Measurements from ENCODE around the gene POU2F1. TPM values are rescaled to one million over a fixed set of nuclear protein-coding genes. Genes with fewer than 3 reads are reported as not detected.

The POU2F1 gene
- total RNA-seq, 4 donors from 2014 or later, result 8.7 to 34.0 (median 9.6) TPM

DNA sequence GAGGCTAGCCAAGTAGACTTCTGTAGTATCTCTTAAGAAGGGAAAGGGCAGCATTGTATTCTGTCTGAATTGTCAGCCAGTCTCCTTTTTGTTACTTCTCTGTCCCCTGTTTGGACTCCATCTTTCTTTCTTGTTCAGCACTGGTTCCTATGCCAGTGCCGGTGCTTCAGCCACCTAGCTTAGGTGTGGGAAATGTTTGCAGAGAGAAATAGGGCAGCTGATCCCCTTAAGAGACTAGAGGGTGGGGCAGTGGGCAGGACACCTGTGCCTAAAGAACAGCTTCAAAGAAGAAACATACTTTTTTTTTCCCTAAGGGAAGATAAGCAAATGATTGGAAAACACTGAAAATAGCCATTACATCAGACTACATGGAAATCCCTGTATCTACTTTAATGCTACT is 113.0 kb downstream of the POU2F1 start:
- TF ChIP-seq POLR2A (IDR thresholded peaks at IDR 0.05), result no peak
- TF ChIP-seq, protein P1, sequence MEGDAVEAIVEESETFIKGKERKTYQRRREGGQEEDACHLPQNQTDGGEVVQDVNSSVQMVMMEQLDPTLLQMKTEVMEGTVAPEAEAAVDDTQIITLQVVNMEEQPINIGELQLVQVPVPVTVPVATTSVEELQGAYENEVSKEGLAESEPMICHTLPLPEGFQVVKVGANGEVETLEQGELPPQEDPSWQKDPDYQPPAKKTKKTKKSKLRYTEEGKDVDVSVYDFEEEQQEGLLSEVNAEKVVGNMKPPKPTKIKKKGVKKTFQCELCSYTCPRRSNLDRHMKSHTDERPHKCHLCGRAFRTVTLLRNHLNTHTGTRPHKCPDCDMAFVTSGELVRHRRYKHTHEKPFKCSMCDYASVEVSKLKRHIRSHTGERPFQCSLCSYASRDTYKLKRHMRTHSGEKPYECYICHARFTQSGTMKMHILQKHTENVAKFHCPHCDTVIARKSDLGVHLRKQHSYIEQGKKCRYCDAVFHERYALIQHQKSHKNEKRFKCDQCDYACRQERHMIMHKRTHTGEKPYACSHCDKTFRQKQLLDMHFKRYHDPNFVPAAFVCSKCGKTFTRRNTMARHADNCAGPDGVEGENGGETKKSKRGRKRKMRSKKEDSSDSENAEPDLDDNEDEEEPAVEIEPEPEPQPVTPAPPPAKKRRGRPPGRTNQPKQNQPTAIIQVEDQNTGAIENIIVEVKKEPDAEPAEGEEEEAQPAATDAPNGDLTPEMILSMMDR (IDR thresholded peaks at IDR 0.05), result no peak
- WGBS, 2 donors, result 73 to 93% methylated on average over 1 of the region's 1 CpG
- intact Hi-C loops (cut with DNase I; ENCODE audit: low total_unique reads), result loop anchor here (2.0 kb wide), 1 partner anchor 75 kb away; no protein-coding TSS in a partner anchor
- DNase-seq (ENCODE audit: low spot score in 2 of 2), result no peak
- no peak overlapping the region for H3K4me3 ChIP-seq (ENCODE audit: low read depth, poor library complexity, severe bottlenecking)

- DNase-seq (ENCODE audit: low spot score in 2 of 2), result no peak
- intact Hi-C loops (cut with DNase I; ENCODE audit: low total_unique reads), result no loop called here
- H3K4me3 ChIP-seq (ENCODE audit: low read depth, poor library complexity, severe bottlenecking), result no peak overlapping the region
- TF ChIP-seq, protein P1 (IDR thresholded peaks at IDR 0.05), result no peak
- TF ChIP-seq POLR2A (IDR thresholded peaks at IDR 0.05), result no peak
Observed at GRCh38 chr1:167339405-167339804, 118.7 kb downstream of the POU2F1 start.

DNA sequence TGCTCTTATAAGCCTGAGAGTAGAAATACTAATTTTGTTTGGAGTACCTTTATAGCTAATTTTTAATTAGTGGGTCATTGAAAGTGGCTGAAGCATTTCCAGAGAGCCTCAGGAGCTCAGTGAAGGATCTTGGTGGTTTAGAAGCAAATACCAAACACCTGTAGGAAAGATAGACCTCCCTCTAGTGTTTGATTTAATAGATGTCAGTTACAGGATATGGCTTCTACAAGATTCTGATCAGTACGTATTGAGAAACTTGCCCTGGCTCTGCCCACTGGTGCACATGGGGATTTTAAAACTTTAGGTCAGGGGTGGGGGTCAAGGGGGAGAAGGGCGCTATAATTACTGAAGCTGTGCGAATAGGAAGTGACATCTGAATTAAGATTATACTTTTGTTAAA is 122.2 kb downstream of the POU2F1 start:
- 71 to 72% methylated on average over 3 of the region's 3 CpGs for WGBS, 2 donors
- no peak overlapping the region for H3K4me3 ChIP-seq (ENCODE audit: low read depth, poor library complexity, severe bottlenecking)
- no peak for DNase-seq (ENCODE audit: low spot score in 2 of 2)
- intact Hi-C loops (cut with DNase I; ENCODE audit: low total_unique reads), result no loop called here
- TF ChIP-seq, protein P1 (IDR thresholded peaks at IDR 0.05), result no peak
- no peak for TF ChIP-seq POLR2A (IDR thresholded peaks at IDR 0.05)

GRCh38 chr1:167344112-167344511 is 123.4 kb downstream of the POU2F1 start:
- intact Hi-C loops (cut with DNase I; ENCODE audit: low total_unique reads), result no loop called here
- TF ChIP-seq, protein P1 (IDR thresholded peaks at IDR 0.05), result no peak
- no peak for TF ChIP-seq POLR2A (IDR thresholded peaks at IDR 0.05)
- H3K4me3 ChIP-seq (ENCODE audit: low read depth, poor library complexity, severe bottlenecking), result no peak overlapping the region
- WGBS, 2 donors, result 83 to 91% methylated on average over 1 of the region's 1 CpG
- DNase-seq (ENCODE audit: low spot score in 2 of 2), result no peak

- 86 to 87% methylated on average over 10 of the region's 10 CpGs for WGBS, 2 donors
- no peak overlapping the region for H3K4me3 ChIP-seq (ENCODE audit: low read depth, poor library complexity, severe bottlenecking)
- intact Hi-C loops (cut with DNase I; ENCODE audit: low total_unique reads), result no loop called here
- TF ChIP-seq, protein P1 (IDR thresholded peaks at IDR 0.05), result no peak
- TF ChIP-seq POLR2A (IDR thresholded peaks at IDR 0.05), result no peak
- no peak for DNase-seq (ENCODE audit: low spot score in 2 of 2)
Observed at GRCh38 chr1:167344615-167345385, 124.1 kb downstream of the POU2F1 start.

- 23 to 47% methylated on average over 1 of the region's 1 CpG for WGBS, 2 donors
- intact Hi-C loops (cut with DNase I; ENCODE audit: low total_unique reads), result no loop called here
- no peak for TF ChIP-seq POLR2A (IDR thresholded peaks at IDR 0.05)
- TF ChIP-seq, protein P1 (IDR thresholded peaks at IDR 0.05), result no peak
Observed at GRCh38 chr1:167345386-167345733, 124.7 kb downstream of the POU2F1 start.

More at GRCh38 chr1:167345386-167345733, 124.7 kb downstream of the POU2F1 start:
- no peak overlapping the region for H3K4me3 ChIP-seq (ENCODE audit: low read depth, poor library complexity, severe bottlenecking)
- no peak for DNase-seq (ENCODE audit: low spot score in 2 of 2)

Measured in lower leg skin (tissue), 4 donors.